HG03039 (cell line): ENCODE measurements around the gene FANCC.

Source experiments
- ATAC-seq: cut with Tn5 transposase; IDR thresholded peaks from one replicate; pipeline ENCODE4 v1.9.1; 2021; ENCODE audit warnings: mild to moderate bottlenecking, moderate library complexity; ENCODE audit not compliant: unreplicated experiment

Gene FANCC

DNA sequence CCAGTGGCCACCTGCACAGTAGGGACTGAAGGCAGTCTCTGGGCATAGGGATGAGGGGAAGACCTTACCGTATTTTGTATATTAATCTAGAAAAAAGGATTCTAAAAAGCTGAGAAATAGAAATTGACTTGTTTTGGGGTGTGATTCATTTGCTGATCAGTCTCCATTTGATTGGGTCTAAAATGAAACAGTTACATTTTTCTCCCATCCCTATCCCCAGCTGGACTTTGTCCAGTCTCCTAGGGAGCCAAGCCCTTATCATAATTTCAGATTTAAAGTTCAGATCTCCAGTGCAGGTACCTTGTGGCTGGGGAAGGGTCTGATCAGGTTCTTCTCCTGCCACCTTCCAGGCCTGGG, 240.8 kb downstream of the FANCC start:
- ATAC-seq, result no peak

DNA sequence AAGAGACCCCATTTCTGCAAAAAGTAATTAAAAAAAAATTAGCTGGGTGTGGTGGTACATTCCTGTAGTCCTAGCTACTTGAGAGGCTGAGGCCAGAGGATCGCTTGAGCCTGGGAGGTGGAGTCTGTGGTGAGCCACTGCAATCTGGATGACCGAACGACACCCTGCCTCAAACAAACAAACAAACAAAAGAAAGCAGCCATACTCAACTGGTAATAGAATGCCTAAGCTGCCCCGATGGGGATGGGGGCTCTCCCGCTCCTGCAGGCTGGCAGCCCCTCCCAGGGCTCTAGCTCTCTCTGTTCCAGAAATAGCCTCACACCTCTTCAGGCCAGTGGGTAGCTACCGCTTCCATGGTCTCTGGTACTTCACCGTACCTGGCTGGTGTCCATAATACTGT, 241.8 kb downstream of the FANCC start:
- no peak for ATAC-seq

DNA sequence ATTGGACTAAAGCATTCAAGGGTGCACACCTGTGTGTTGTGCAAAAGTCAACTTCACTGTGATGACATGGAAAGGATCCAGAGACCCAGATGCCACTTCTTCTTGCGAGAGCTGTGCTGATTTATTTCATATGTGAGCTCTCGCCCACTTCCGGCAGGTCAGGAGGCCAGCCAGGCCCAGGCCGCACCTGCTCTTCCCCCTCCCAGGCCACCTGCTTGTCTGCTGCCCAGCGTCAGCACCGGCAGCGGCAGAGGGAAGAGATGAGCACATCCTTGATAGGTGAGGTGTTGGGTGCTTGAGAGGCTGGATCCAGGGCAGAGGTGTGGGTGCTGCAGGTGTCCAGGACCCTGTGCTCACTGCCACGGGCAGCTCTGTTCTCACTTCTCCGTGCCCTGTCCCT, 242.9 kb downstream of the FANCC start:
- no peak for ATAC-seq

DNA sequence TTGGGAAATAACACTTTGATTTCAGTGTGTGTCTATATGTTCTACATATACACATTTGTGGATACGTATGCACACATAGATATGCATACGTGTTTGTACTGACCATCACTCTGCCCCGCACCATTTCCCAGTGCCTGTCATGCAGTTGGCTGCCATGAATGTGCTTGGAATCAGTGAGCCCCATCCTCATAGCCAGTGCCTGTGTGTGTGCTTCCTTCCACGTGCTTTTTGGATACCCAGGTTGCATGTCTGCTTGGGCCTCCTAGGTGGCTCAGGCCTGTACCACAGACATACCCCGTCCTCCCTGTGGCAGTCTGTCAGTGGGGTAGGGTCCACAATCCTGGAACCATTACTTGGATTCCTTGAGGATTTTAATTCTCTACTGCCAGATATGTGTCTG, 243.6 kb downstream of the FANCC start:
- ATAC-seq, result no peak

DNA sequence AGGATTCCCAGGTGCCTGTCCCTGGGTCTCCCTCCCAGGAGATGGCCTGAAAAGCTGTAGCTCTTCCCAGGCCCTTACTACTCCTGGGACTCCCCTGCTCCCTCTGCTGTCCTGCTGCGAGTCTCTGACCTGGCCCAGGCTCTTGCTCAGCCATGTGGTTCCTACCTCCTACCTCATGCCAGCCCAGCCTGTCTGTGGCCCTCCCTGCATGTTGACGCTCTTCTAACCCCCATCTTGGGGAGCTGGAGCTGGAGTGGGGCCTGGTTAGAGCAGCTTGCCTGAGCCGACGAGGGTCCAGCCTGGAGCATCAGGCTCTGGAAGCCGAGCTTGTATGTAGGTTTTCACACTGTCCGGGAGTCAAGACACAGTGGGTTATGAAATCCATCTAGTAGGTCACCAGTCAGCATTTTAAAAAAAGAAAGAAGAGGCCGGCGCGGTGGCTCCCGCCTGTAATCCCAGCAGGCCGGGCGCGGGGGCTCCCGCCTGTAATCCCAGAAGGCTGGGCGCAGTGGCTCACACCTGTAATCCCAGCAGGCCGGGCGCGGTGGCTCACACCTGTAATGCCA, 244.4 kb downstream of the FANCC start:
- no peak for ATAC-seq

DNA sequence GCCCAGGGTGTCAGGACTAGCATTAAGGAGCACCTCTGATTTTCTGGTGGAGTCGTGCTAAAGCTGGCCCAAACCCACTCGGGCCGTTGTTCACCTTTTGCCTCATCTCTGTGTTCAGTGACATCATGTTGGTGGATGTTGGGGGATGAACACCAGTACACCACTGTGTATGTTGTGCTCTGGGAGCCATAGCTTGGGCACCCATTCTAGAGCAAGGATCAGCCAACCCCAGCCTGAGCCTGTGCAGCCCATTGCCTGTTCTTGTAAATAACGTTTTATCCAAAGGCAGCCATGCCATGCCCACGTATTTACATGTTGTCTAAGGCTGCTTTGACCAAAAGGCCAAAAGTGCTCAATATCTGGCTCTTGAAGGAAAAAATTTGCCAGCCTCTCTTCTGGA, 245.6 kb downstream of the FANCC start:
- no peak for ATAC-seq

DNA sequence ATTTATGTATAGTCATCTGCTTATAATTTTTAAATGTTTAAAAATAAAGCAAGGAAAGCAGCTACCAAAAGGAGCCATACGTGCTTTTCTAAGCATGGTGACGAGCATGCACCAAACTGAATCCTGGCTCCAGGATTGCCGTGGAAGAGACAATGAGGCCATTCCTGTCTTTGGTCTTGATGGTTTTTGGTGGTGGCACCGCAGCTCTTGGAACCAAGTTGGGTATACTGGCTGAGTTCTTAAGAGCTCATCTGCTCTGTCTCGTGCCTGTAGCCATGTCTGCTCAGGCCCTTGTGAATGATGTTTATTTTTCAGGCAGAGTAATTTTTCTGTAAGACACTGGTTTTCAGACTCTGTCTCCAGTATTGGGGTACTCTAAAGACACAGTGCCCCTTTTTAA, 246.1 kb downstream of the FANCC start:
- ATAC-seq, result no peak

DNA sequence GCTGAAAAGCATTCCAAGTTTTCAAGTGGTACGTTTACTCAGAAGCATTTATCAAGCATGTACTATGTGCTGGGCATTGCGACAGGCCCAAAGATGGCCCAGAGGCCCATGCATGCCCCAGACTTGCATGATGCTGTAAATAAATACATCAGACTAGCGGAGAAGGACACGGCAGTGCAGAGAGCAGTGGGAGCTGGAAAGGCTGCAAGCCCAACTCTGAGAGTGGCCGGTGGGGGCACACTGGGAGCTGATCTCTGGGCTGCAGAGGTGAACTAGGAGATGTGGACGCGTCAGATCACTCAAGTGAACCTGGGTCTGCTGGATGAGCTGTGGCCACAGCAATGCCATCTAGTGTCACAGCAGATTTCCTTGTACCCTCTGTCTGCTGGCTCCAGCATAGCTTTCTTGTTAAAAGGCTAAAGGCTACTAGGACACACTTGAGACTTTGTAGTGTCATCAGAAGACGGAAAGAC, 246.9 kb downstream of the FANCC start:
- ATAC-seq, result no peak

DNA sequence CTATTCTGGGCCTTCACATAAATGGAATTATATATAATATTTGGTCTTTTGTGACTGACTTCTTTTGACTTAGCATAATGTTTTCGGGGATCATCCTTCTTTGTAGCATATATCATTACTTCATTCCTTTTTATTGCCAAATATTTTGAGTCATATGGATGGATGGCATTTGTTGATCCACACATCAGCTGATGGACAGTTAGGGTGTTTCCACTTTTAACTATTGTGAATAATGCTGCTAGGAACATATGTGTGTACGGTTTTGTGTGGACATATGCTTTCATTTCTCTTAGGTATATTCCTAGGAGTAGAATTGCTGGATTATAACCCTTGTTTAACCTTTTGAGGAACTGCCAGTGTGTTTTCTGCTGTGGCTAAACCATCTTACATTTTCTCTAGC, 249.6 kb downstream of the FANCC start:
- ATAC-seq, result no peak

DNA sequence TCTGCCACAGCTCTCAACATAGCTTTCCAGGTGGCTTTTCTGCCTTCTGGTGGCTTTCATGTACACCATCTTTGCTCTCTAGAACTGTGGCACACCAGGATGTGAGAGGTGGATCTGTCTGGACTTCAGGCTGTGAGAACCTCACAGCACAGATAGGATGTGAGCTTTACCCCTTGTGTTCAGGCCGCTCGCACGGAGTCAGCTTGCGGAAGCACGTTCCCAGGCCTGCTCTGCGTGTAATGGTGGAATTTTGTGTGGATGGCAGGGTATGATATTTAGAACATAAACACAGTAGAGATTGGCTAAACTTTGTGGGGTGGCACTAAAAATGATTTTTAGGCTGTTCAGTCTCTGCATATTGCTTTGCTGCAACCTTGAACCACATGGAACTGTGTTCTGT, 250.5 kb downstream of the FANCC start:
- no peak for ATAC-seq

DNA sequence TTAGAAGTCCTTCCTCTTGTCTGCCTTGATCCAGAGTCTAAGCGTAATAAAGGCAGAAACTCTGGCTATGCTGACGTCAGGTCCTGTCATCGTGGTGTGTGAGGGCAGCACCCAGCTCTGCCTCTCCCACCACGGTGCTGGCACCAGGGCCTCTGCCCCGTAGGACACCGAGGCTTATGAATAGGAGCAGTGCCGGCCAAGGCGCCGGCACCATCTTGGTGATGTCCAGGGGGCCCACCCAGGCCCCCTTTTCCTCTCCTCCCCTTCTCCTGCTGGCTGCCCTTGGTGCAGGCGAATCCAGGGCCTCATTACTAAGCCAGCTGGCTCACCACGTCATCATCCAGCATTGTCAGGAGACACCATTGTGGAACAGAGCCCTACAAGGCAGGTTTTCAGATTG, 252.3 kb downstream of the FANCC start:
- ATAC-seq, result no peak

DNA sequence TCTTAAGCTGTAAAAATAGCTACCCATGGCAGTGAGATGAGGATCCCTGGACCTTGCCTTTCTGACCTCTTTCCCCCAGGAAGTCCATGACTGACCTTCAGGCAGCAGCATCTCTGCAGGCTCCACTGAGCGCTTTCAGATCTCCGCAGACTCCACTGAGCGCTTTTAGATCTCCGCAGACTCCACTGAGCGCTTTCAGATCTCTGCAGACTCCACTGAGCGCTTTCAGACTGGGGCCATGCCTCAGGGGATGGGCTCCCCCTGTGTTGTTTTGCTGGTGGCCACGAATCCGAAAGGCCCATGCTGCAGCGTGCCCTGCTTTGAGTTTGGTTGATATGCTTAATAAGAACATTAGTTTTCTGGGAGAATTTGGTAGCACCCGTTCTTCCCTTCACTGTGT, 254.2 kb downstream of the FANCC start:
- ATAC-seq, result no peak

DNA sequence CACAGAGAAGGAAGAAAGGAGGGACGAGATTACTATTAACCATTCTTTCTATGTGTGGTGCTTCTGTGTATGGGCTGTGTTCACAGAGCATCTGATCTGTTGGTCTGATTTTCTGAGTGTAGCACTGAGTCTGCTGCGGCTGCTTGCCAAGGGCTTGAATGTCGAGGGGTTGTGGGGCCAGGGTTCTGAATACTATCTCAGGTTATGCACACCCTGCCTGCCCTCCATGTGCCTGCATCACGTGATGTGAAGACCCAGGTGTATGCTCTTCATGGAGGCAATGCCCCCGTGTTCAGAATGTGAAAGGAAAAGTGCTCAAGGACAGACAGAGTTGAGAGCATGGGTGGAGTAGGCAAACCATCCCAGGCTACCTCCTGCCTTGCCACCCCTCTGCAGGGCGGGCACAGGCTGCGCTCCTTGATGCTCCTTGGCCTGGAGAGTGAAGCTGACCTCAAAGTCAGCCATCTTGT, 254.9 kb downstream of the FANCC start:
- no peak for ATAC-seq

DNA sequence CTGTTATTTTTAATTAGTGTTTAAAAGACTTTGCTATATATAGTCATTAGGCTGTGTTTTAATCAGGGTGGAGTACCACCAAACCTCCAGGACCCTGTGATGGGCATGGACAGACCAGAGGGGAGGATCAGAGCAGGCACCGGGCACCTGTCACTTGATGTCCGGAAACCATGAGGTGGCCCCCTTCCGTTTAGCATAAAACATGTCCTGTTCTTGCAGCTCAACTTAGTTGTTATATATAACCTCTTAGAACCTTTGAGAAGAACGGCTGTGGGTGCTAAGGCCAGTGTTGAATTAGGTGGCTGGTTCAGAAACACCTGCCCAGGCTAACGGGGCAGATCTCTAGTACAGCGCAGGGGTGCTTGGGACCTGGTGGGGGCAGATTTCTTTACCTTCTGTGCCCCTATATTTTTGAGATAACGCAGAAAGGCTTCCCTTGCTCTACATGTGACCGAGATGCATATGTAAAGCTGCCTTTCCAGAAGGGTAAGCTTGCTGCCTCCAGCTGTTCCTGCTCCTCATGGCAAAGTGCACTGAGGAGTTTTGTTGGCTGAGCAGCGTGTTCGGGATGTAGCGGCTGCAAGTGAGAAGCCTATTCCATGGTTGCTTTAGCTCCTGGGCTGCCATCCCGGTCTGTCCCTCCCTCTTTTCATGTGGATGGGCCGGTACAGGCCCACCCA, 255.5 kb downstream of the FANCC start:
- ATAC-seq, result no peak

DNA sequence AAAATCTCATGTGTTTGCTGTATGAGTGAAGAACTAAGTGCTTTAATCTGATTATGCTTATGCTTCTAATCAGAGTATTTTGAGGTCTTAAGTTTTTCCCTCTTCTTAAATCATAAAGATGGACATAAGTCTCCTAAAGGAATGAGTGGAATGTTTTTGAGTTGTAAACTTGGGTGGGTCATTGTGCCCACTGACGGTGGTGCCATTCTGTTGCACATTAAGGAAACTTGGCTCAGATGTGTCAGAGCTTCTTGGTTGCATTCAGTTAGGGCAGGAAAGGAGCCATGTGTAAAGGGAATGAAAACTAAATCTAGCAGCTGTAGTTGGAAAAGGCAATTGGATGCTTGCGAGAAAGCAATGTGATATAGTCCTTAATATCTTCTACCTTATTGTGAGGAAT, 256.6 kb downstream of the FANCC start:
- ATAC-seq, result no peak

DNA sequence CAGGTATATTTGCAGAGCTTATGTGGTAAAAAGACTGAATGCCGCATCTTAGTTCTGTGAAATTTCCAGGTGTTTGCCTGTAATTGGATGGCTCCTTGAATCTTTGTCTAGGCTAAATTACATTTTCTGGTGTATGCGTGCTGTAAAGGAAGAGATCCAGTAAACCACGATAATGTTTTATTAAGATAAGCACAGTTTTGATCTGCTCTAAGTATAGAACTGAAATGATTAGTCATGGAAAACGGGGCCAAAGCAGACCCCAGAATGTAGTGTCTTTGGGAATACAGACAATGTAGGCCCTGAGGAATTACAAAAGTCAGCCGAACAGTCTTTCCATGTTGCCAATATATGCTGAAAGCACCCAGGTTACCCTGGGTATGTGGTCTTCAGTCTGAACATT, 257.3 kb downstream of the FANCC start:
- ATAC-seq, result no peak

DNA sequence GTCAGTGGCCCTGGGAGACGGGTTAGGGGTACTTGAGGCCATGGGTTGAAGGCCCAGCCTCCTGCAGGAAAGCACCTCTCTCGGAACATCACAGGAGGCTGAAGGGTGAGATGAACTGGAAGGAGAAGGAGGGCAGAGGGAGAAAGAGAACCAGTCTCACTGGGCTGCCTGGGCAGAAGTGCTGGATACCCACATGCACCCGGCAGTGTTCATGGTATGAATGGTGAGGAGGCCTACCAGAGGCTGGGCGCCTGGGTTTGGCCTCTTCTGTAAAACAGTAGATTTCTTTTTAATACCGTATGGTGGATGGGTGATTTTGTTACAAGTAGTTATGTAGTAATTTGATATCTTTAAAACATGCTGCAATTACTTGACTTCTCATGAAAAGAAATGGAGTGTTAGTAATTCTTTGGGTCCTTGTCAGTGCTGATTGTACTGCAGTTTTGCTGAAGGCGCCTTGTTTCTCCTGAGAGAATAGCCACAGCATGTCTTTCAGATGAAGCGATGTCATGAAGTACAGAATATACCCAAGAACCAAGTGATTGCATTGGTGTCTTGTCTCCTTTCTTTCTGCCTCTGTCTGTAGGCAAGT, 258.6 kb downstream of the FANCC start:
- no peak for ATAC-seq

DNA sequence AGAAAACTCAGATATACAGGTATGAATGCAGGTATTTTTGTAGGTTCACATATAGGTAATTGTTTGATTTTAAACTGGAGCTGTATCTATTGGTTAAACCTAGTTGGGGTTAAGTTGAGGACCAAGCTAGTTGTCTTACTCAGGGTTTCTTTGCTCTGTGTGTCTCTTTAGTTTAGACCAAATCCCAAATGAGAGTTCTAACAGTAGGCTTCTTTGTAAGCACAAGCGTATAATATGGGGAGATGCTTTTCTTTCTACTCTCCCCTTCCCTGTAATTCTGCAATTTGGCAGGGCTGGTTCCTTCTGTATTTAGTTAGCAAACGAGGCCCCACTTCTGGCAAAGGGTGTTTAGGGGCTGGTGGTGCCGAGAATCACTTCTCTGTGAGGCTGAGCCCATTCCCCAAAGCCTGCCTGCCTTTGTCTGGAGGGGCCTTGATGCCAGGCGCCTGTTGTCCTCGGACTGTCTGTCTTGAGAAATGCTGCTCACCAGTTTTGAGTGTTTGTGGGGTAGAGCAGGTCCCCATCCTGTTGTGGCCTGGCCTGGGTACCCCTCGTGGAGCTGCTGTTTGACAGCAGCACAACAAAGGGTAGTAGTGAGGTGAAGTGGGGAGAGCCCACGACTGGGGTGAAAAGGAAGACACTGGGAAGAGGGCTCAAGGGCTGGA, 259.3 kb downstream of the FANCC start:
- no peak for ATAC-seq

DNA sequence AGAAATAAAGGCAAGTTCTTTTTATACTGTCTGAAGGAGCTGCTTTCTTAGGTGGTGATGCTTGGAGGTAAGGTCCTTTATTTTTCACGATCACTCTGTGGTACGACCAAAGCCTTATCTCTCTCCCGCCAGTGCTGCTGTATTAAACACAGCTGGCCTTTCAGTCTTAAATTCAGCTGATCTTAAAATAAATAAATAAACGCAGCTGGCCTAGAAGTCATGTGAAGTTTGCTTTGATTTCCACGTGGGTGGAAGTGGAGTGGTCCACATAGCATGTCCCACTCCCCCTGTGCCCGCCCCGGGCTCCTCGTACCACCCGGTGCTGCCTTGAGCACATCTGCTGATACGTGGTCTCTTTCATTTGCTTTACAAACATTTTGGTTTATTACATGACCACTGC, 260.4 kb downstream of the FANCC start:
- ATAC-seq, result no peak

DNA sequence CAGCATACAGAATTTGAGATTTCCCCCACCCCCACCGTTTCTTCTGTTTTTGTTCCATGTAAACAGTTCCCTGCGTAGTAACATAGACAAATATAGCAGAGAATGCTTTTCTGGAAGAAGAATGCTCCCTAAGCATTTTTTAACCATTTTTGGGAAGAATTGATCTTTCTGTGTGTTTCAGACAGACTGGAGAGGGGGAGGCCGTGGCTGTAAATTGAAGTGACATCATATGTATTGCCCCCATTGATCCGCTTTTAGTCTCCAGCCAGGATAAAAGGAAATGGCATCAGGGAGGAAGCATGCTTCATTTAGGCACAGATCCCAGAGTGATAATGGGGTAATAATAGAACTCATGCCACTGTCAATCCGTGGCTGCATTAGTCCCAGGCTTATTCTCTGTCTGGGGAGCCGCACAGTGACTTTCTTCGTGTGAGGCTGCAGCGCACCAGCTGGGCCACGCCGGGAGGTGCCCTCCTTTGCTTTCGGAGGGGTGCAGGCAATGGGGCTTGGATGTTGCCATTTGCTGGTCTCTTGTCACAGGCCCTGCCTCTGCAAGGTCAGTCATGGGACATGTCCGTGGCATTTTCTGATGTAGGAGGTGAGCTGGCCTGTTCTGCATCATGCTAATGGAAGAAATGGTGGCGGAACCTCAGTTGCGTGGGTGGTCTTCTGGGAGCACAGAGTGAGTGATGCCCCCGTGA, 261.5 kb downstream of the FANCC start:
- ATAC-seq, result no peak

DNA sequence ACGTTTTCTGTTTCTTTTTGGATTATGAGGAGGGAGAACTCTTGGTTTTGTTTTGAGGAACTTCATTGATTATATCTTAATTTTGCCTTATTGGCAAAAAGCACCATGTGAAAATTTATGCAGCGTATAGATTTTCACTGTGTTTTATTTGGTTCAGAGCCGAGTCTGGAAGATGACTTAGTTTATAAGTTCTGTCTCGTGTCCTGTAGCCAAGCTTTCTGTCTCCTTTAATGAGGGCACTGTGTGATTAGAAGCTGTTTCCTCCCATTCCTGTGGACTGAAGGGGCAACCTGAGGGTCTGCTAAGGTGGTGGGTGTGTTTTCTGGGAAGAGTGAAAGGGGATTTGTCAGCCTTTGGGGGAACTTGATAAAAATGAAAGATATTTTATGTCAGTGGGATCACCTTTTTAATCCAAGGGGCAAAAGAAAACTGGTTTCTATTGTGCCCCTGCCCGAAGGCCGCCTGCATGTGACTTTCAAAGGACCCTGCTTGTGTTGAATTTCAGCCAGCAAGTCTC, 262.1 kb downstream of the FANCC start:
- no peak for ATAC-seq
